Mesodermal cell (in vitro differentiated cells): ENCODE results near the gene TRIM44.
"Not testable (repeated sequence)": the region's sequence is repeated elsewhere in the genome, so short reads cannot be mapped to it uniquely, and the experiment has no call there.

Source experiments
- H3K27ac ChIP-seq: 2 replicates; pipeline ENCODE4 v1.7.0; 2013; ENCODE audit warnings: mild to moderate bottlenecking, low read depth, low read length, moderate library complexity; ENCODE audit not compliant: severe bottlenecking
- H3K36me3 ChIP-seq: 2 replicates; pipeline ENCODE4 v1.7.1; 2013; ENCODE audit warnings: mild to moderate bottlenecking, low read length, moderate library complexity; ENCODE audit not compliant: control insufficient read depth, insufficient read depth
- H3K4me1 ChIP-seq: one replicate; pipeline ENCODE4 v1.7.1; 2013; ENCODE audit warnings: mild to moderate bottlenecking, low read length; ENCODE audit not compliant: insufficient read depth, control insufficient read depth, poor library complexity, severe bottlenecking
- H3K4me3 ChIP-seq: 2 replicates; pipeline ENCODE4 v1.7.0; 2013; ENCODE audit warnings: low read length, control low read depth, mild to moderate bottlenecking; ENCODE audit not compliant: insufficient read depth, poor library complexity, severe bottlenecking; ENCODE audit errors: extremely low read depth
- H3K9me3 ChIP-seq: 2 replicates; pipeline ENCODE4 v1.7.1; 2013; ENCODE audit warnings: mild to moderate bottlenecking, low read length, moderate library complexity; ENCODE audit not compliant: control insufficient read depth
- WGBS, 2 experiments: methylation state at CpG; one replicate each; pipeline ENCODE4 v1.1.5; 2013; ENCODE audit warnings: missing lambda C conversion rate in 2 of 2; ENCODE audit not compliant: insufficient coverage in 2 of 2; 5-methylcytosine and 5-hydroxymethylcytosine counted together

Gene TRIM44

GRCh38 chr11:35654711-35655110, 7.9 kb upstream of the TRIM44 start:
- H3K27ac ChIP-seq = no peak overlapping the region
- H3K36me3 ChIP-seq = no peaks in the 10 kb centered on the region
- 20 to 41% methylated on average over 2 to 5 of the region's 6 CpGs for WGBS, 2 experiments
- H3K4me1 ChIP-seq = peaks cover 6% of the 10 kb centered on the region
- H3K9me3 ChIP-seq = no peaks in the 10 kb centered on the region
- H3K4me3 ChIP-seq = no peak overlapping the region

- Histone ChIP-seq H3K9me3 (no peaks in the 10 kb centered on the region), H3K27ac (no peak overlapping the region), H3K36me3 (no peaks in the 10 kb centered on the region), H3K4me3 (no peak overlapping the region), H3K4me1 (peaks cover 6% of the 10 kb centered on the region)
- WGBS, 2 experiments = no CpG with 5 or more reads among the region's 1 CpG
Observed at GRCh38 chr11:35655254-35655653, 7.3 kb upstream of the TRIM44 start.

- H3K4me1 ChIP-seq = peaks cover 6% of the 10 kb centered on the region
- no peaks in the 10 kb centered on the region for H3K9me3 ChIP-seq
- H3K36me3 ChIP-seq = no peaks in the 10 kb centered on the region
- 83 to 85% methylated on average over 4 of the region's 4 CpGs for WGBS, 2 experiments
- H3K27ac ChIP-seq = no peak overlapping the region
- no peak overlapping the region for H3K4me3 ChIP-seq
Observed at GRCh38 chr11:35655856-35656255, 6.7 kb upstream of the TRIM44 start.

- 75% methylated on average over 2 of the region's 3 CpGs for WGBS, 2 experiments
- Histone ChIP-seq H3K9me3 (peaks cover 2% of the 10 kb centered on the region), H3K27ac (no peak overlapping the region), H3K36me3 (no peaks in the 10 kb centered on the region), H3K4me1 (peaks cover 10% of the 10 kb centered on the region), H3K4me3 (no peak overlapping the region)
Observed at GRCh38 chr11:35658020-35658948, 4.3 kb upstream of the TRIM44 start.

- WGBS, 2 experiments = 80% methylated on average over 1 of the region's 5 CpGs; no CpG with 5 or more reads in 1 of the 2 experiments
- no peak overlapping the region for H3K4me3 ChIP-seq
- H3K9me3 ChIP-seq = peaks cover 29% of the 10 kb centered on the region
- H3K36me3 ChIP-seq = peaks cover 13% of the 10 kb centered on the region
- H3K4me1 ChIP-seq = peaks cover 4% of the 10 kb centered on the region
- H3K27ac ChIP-seq = no peak overlapping the region
Observed at GRCh38 chr11:35661534-35661933, 1.0 kb upstream of the TRIM44 start.

GRCh38 chr11:35662061-35662648, 420 bp upstream of the TRIM44 start:
- peak overlapping the region; percentile 48 for H3K4me3 ChIP-seq
- 20 to 29% methylated on average over 7 to 10 of the region's 12 CpGs for WGBS, 2 experiments
- H3K9me3 ChIP-seq = peaks cover 29% of the 10 kb centered on the region
- peak overlapping the region; percentile 92 for H3K27ac ChIP-seq
- H3K4me1 ChIP-seq = peaks cover 4% of the 10 kb centered on the region
- H3K36me3 ChIP-seq = peaks cover 13% of the 10 kb centered on the region

GRCh38 chr11:35663408-35663702, 780 bp downstream of the TRIM44 start:
- H3K4me3 ChIP-seq = peak overlapping the region; percentile 48
- peaks cover 4% of the 10 kb centered on the region for H3K4me1 ChIP-seq
- 90 to 91% methylated on average over 10 of the region's 10 CpGs for WGBS, 2 experiments
- peaks cover 29% of the 10 kb centered on the region for H3K9me3 ChIP-seq
- H3K36me3 ChIP-seq = peaks cover 18% of the 10 kb centered on the region
- peak overlapping the region; percentile 92 for H3K27ac ChIP-seq

- H3K36me3 ChIP-seq = peaks cover 18% of the 10 kb centered on the region
- peaks cover 4% of the 10 kb centered on the region for H3K4me1 ChIP-seq
- WGBS, 2 experiments = 83% methylated on average over 1 of the region's 5 CpGs; no CpG with 5 or more reads in 1 of the 2 experiments
- H3K9me3 ChIP-seq = peaks cover 29% of the 10 kb centered on the region
- H3K27ac ChIP-seq = no peak overlapping the region
- no peak overlapping the region for H3K4me3 ChIP-seq
Observed at GRCh38 chr11:35664977-35665441, 2.4 kb downstream of the TRIM44 start.

GRCh38 chr11:35667257-35667656, 4.7 kb downstream of the TRIM44 start:
- H3K27ac ChIP-seq = no peak overlapping the region
- WGBS, 2 experiments = no CpG with 5 or more reads among the region's 1 CpG
- no peak overlapping the region for H3K4me3 ChIP-seq
- H3K4me1 ChIP-seq = no peaks in the 10 kb centered on the region
- H3K9me3 ChIP-seq = peaks cover 29% of the 10 kb centered on the region
- H3K36me3 ChIP-seq = peaks cover 18% of the 10 kb centered on the region

GRCh38 chr11:35668350-35668749, 5.8 kb downstream of the TRIM44 start:
- peaks cover 18% of the 10 kb centered on the region for H3K36me3 ChIP-seq
- 83% methylated on average over 1 of the region's 3 CpGs; no CpG with 5 or more reads in 1 of the 2 experiments for WGBS, 2 experiments
- not testable (repeated sequence) for H3K4me3 ChIP-seq, H3K27ac ChIP-seq, H3K4me1 ChIP-seq
- peaks cover 26% of the 10 kb centered on the region for H3K9me3 ChIP-seq
